HCT116 (cell line): ENCODE results near the gene ITSN1. TPM values are rescaled to one million over a fixed set of nuclear protein-coding genes. Genes with fewer than 3 reads are reported as not detected.

Experiments used
- ATAC-seq: fragments of 200-7000 bp; cut with Tn5 transposase; 2 replicates; pipeline ENCODE4 v1.9.1; 2020; ENCODE audit warnings: mild to moderate bottlenecking, moderate library complexity
- BruUV-seq: library from RNA; stranded (reverse); fragments of 400-500 nt; replicated peaks from 2 replicates; lab custom pipeline; 2021; lab: Mats Ljungman, UMichigan
- CTCF ChIA-PET: fragments of 300-600 bp; sonication (Branson Sonifier 250); formaldehyde crosslinking; loops from one replicate; lab custom pipeline; 2021; ENCODE audit warnings: antibody characterized with exemption; lab: Charles Lee
- POLR2A ChIA-PET: fragments of 300-600, 350-600 bp; sonication (Branson Sonifier 250); formaldehyde crosslinking; loops from one replicate; lab custom pipeline; 2021; ENCODE audit warnings: antibody characterized with exemption; lab: Charles Lee
- RAD21 ChIA-PET, 2 experiments: fragments of 300-600 bp; sonication (Branson Sonifier 250); formaldehyde crosslinking; loops; one replicate each; lab custom pipeline; 2023; ENCODE audit warnings: low total read pairs in 2 of 2; ENCODE audit not compliant: uncharacterized antibody in 2 of 2, unreplicated experiment in 2 of 2, low non-redundant PET in 1 of 2; lab: Charles Lee
- DNase-seq: peaks from one replicate; pipeline ENCODE4 v3.0.0-alpha.2; 2010; ENCODE audit warnings: low read depth, low spot score
- H2AFZ ChIP-seq: fragments of 200-600 bp; shearing (Covaris generic), sonication (generic); 2 replicates; pipeline ENCODE4 v1.6.1; 2017; ENCODE audit warnings: low read depth, mixed run types, mixed read lengths, antibody characterized with exemption, low read length; ENCODE audit not compliant: poor library complexity, severe bottlenecking
- H3K27ac ChIP-seq: 2 replicates; pipeline ENCODE4 v1.5.1; 2012; ENCODE audit warnings: low read depth, low read length
- H3K27me3 ChIP-seq: fragments of 200-600 bp; sonication (generic); 2 replicates; pipeline ENCODE4 v1.6.1; 2016; ENCODE audit warnings: mixed run types, low read length, mixed read lengths; ENCODE audit not compliant: insufficient read depth
- H3K36me3 ChIP-seq, 2 experiments: fragments of 200-500 bp in 1 of 2; fragments of 200-600 bp in 1 of 2; sonication (Bioruptor generic) in 1 of 2; sonication (generic) in 1 of 2; 2 replicates each; pipeline versions ENCODE4 v1.5.1 to v1.6.1; 2014 to 2016; ENCODE audit warnings: low read length in 2 of 2, inconsistent platforms in 1 of 2, mixed read lengths in 1 of 2, mixed run types in 1 of 2; ENCODE audit not compliant: insufficient read depth in 2 of 2, control insufficient read depth in 1 of 2
- H3K4me1 ChIP-seq, 2 experiments: fragments of 200-600 bp in 1 of 2; sonication (generic) in 1 of 2; 2 replicates each; pipeline versions ENCODE4 v1.5.1 to v1.6.1; 2012 to 2017; ENCODE audit warnings: low read length in 2 of 2, inconsistent platforms in 1 of 2, mild to moderate bottlenecking in 1 of 2, mixed read lengths in 1 of 2, mixed run types in 1 of 2, moderate library complexity in 1 of 2; ENCODE audit not compliant: insufficient read depth in 2 of 2, control insufficient read depth in 1 of 2
- H3K4me2 ChIP-seq: fragments of 200-600 bp; sonication (generic); 2 replicates; pipeline ENCODE4 v1.6.1; 2017; ENCODE audit warnings: mixed run types, low read length, mixed read lengths
- H3K4me3 ChIP-seq, 2 experiments: fragments of 200-600 bp in 1 of 2; sonication (generic) in 1 of 2; replicated peaks in 1 of 2; 2 replicates each; pipeline ENCODE4 v1.5.1; 2011 to 2016; ENCODE audit warnings: low read length in 2 of 2, control low read depth in 1 of 2, low read depth in 1 of 2, mild to moderate bottlenecking in 1 of 2, mixed read lengths in 1 of 2, mixed run types in 1 of 2
- H3K79me2 ChIP-seq: fragments of 200-600 bp; sonication (generic); 2 replicates; pipeline ENCODE4 v1.6.1; 2017; ENCODE audit warnings: mild to moderate bottlenecking, mixed run types, low read length, moderate library complexity, mixed read lengths; ENCODE audit not compliant: insufficient read depth
- H3K9ac ChIP-seq: fragments of 200-600 bp; sonication (generic); 2 replicates; pipeline ENCODE4 v1.6.1; 2016; ENCODE audit warnings: low read length, mixed read lengths
- H3K9me2 ChIP-seq: fragments of 200-600 bp; sonication (generic), shearing (Covaris generic); 2 replicates; pipeline ENCODE4 v1.6.1; 2017; ENCODE audit warnings: mixed run types, mild to moderate bottlenecking, moderate library complexity; ENCODE audit not compliant: insufficient read depth
- H3K9me3 ChIP-seq, 2 experiments: fragments of 200-500 bp in 1 of 2; fragments of 200-600 bp in 1 of 2; sonication (Bioruptor generic) in 1 of 2; sonication (generic) in 1 of 2; 2 replicates each; pipeline ENCODE4 v1.6.1; 2014 to 2017; ENCODE audit warnings: low read length in 2 of 2, mixed read lengths in 2 of 2, inconsistent platforms in 1 of 2, low read depth in 1 of 2, mild to moderate bottlenecking in 1 of 2, mixed run types in 1 of 2, moderate library complexity in 1 of 2; ENCODE audit not compliant: control insufficient read depth in 1 of 2, insufficient read depth in 1 of 2
- H4K20me1 ChIP-seq: fragments of 200-600 bp; sonication (generic), shearing (Covaris generic); 2 replicates; pipeline ENCODE4 v1.6.1; 2017; ENCODE audit warnings: mixed run types, mild to moderate bottlenecking, moderate library complexity; ENCODE audit not compliant: insufficient read depth
- ATF3 ChIP-seq: IDR thresholded peaks from 2 replicates; pipeline ENCODE4 v1.6.1; 2012
- EGR1 ChIP-seq: IDR thresholded peaks from 2 replicates; pipeline ENCODE4 v1.6.1; 2012; ENCODE audit warnings: low read depth
- ELF1 ChIP-seq: IDR thresholded peaks from 2 replicates; pipeline ENCODE4 v1.6.1; 2012; ENCODE audit warnings: low read depth, borderline replicate concordance
- EZH2 ChIP-seq: fragments of 200-600 bp; sonication (generic); IDR thresholded peaks from 2 replicates; pipeline ENCODE4 v1.6.1; 2017; ENCODE audit warnings: antibody characterized with exemption, mixed run types
- FOSL1 ChIP-seq: IDR thresholded peaks from 2 replicates; pipeline ENCODE4 v1.6.1; 2012; ENCODE audit warnings: low read depth
- MAX ChIP-seq: IDR thresholded peaks from 2 replicates; pipeline ENCODE4 v1.6.1; 2012
- POLR2A ChIP-seq: IDR thresholded peaks from 2 replicates; pipeline ENCODE4 v1.7.0; 2011; ENCODE audit warnings: borderline replicate concordance; ENCODE audit not compliant: insufficient read depth, insufficient read length; ENCODE audit errors: extremely low read depth
- RAD21 ChIP-seq: IDR thresholded peaks from 2 replicates; pipeline ENCODE4 v1.6.1; 2012; ENCODE audit warnings: low read depth, mild to moderate bottlenecking
- REST ChIP-seq: IDR thresholded peaks from 2 replicates; pipeline ENCODE4 v1.6.1; 2012; ENCODE audit warnings: low read depth
- SP1 ChIP-seq: IDR thresholded peaks from 2 replicates; pipeline ENCODE4 v1.6.1; 2012; ENCODE audit warnings: low read depth
- TCF7L2 ChIP-seq: IDR thresholded peaks from 2 replicates; pipeline ENCODE4 v1.7.0; 2011; ENCODE audit warnings: borderline replicate concordance, inconsistent platforms; ENCODE audit not compliant: insufficient read depth, insufficient read length; ENCODE audit errors: extremely low read depth
- YY1 ChIP-seq: IDR thresholded peaks from 2 replicates; pipeline ENCODE4 v1.6.1; 2011; ENCODE audit warnings: low read length, low read depth, moderate library complexity, mild to moderate bottlenecking; ENCODE audit not compliant: insufficient replicate concordance; ENCODE audit errors: extremely low read depth
- ZFX ChIP-seq: fragments of 450-650 bp; IDR thresholded peaks from 2 replicates; pipeline ENCODE4 v1.6.1; 2017
- ZNF274 ChIP-seq: fragments of 200-500 bp; sonication (Bioruptor generic); IDR thresholded peaks from 2 replicates; pipeline ENCODE4 v1.6.1; 2014; ENCODE audit warnings: mild to moderate bottlenecking, low read depth, low read length, inconsistent platforms
- intact Hi-C: fragments of 100-400 bp; cut with micrococcal nuclease; formaldehyde crosslinking; loops from 2 replicates; pipeline ENCODE4 v1.10.0; 2022
- total RNA-seq: library from RNA; stranded (reverse); gene quantifications from one replicate; pipeline ENCODE4 v1.2.1, GENCODE V29; 2021; ENCODE audit not compliant: unreplicated experiment

ITSN1 gene
- total RNA-seq, 1 experiment from 2014 or later = 25.8 TPM

GRCh38 chr21:33733601-33734000 lies 91.3 kb downstream of the ITSN1 start:
- POLR2A ChIA-PET = no interaction called here
- BruUV-seq = no TSS peak
- Histone ChIP-seq H3K4me3 (no peak overlapping the region), H3K9me2 (no peaks in the 10 kb centered on the region), H2AFZ (no peak overlapping the region), H3K9me3 (no peaks in the 10 kb centered on the region), H3K9ac (no peak overlapping the region), H3K4me1 (peaks cover 0 to 5% of the 10 kb centered on the region in 2 experiments; a peak in 1 of 4 replicates), H3K79me2 (no peaks in the 10 kb centered on the region), H4K20me1 (no peaks in the 10 kb centered on the region), H3K27me3 (no peaks in the 10 kb centered on the region), H3K27ac (no peak overlapping the region)
- DNase-seq = no peak
- RAD21 ChIA-PET = no interaction called here
- intact Hi-C loops = no loop called here
- no peak for TF ChIP-seq ZFX
- TF ChIP-seq ELF1 = no peak
- TF ChIP-seq FOSL1 = no peak
- no peak for TF ChIP-seq POLR2A
- TF ChIP-seq EGR1 = no peak
- TF ChIP-seq EZH2 = no peak
- no peak for TF ChIP-seq SP1
- no peak for TF ChIP-seq MAX
- TF ChIP-seq RAD21 = no peak
- TF ChIP-seq REST = no peak
- no peak for TF ChIP-seq TCF7L2
- TF ChIP-seq ZNF274 = no peak
- TF ChIP-seq ATF3 = no peak
- no peak for TF ChIP-seq YY1
- TF ChIP-seq, all 23 proteins: peak for 0
- no peak for ATAC-seq
- Histone ChIP-seq H3K4me2 (no peak overlapping the region), H3K36me3 (no peaks in the 10 kb centered on the region)
- CTCF ChIA-PET = no interaction called here
